HEK293T (cell line): Measurements from ENCODE around the gene PRKCA.

Experiments used
- FOXA1 ChIP-seq: fragments of 450-650 bp; IDR thresholded peaks from 2 replicates; pipeline ENCODE4 v1.6.1; 2016; ENCODE audit warnings: mild to moderate bottlenecking
- FOXM1 ChIP-seq: fragments of 450-650 bp; IDR thresholded peaks from 2 replicates; pipeline ENCODE4 v1.6.1; 2017; ENCODE audit warnings: mild to moderate bottlenecking, borderline replicate concordance
- L3MBTL2 ChIP-seq: fragments of 450-650 bp; conservative IDR thresholded peaks from 2 replicates; pipeline ENCODE4 v1.6.1; 2016; ENCODE audit warnings: mild to moderate bottlenecking

GRCh38 chr17:66312912-66313311 lies 10.5 kb downstream of the PRKCA start:
- TF ChIP-seq L3MBTL2 = no peak
- no peak for TF ChIP-seq FOXM1
- no peak for TF ChIP-seq FOXA1
